DMS53 treated with DMSO at 0.1 percent for 48 hours (cell line): ENCODE results near the gene ZNF578.
"Not testable (repeated sequence)": the region's sequence is repeated elsewhere in the genome, so short reads cannot be mapped to it uniquely, and the experiment has no call there.

Experiments
- DNase-seq: peaks from one replicate; lab custom pipeline; 2025; ENCODE audit not compliant: unreplicated experiment; lab: John Stamatoyannopoulos, UW

ZNF578 gene

GRCh38 chr19:52507266-52507665, 53.9 kb downstream of the ZNF578 start:
- no peak for DNase-seq

- no peak for DNase-seq
These were observed 62.8 kb downstream of the ZNF578 start for GRCh38 chr19:52516191-52516590.

GRCh38 chr19:52518646-52519045, 65.3 kb downstream of the ZNF578 start:
- no peak for DNase-seq

GRCh38 chr19:52519175-52519574, 65.8 kb downstream of the ZNF578 start:
- DNase-seq, result not testable (repeated sequence)

GRCh38 chr19:52520013-52520412, 66.7 kb downstream of the ZNF578 start:
- no peak for DNase-seq

GRCh38 chr19:52522551-52522950, 69.2 kb downstream of the ZNF578 start:
- DNase-seq, result no peak

GRCh38 chr19:52524086-52524485, 70.7 kb downstream of the ZNF578 start:
- no peak for DNase-seq

- peak; percentile 89 for DNase-seq
These were observed 74.0 kb downstream of the ZNF578 start, which contains the start of gene ZNF808 for GRCh38 chr19:52527134-52527955. Gene ZNF808, plus strand, starts transcription at chr19:52527668. Its CDS starts 15,617 bp downstream, at chr19:52543285.

- DNase-seq, result no peak
These were observed 74.6 kb downstream of the ZNF578 start for GRCh38 chr19:52527956-52528351.

GRCh38 chr19:52532480-52532879, 79.1 kb downstream of the ZNF578 start:
- no peak for DNase-seq

GRCh38 chr19:52533901-52534300, 80.5 kb downstream of the ZNF578 start:
- DNase-seq, result no peak

- DNase-seq, result not testable (repeated sequence)
These were observed 82.0 kb downstream of the ZNF578 start for GRCh38 chr19:52535385-52535770.

- no peak for DNase-seq
These were observed 82.6 kb downstream of the ZNF578 start for GRCh38 chr19:52535771-52536447.

- DNase-seq, result no peak
These were observed 83.1 kb downstream of the ZNF578 start for GRCh38 chr19:52536448-52536800.

GRCh38 chr19:52538815-52539214, 85.5 kb downstream of the ZNF578 start:
- DNase-seq, result not testable (repeated sequence)

- DNase-seq, result not testable (repeated sequence)
These were observed 87.8 kb downstream of the ZNF578 start for GRCh38 chr19:52541176-52541575.

- DNase-seq, result no peak
These were observed 88.3 kb downstream of the ZNF578 start for GRCh38 chr19:52541608-52542007.

- not testable (repeated sequence) for DNase-seq
These were observed 89.2 kb downstream of the ZNF578 start for GRCh38 chr19:52542541-52542940.

- no peak for DNase-seq
These were observed 89.8 kb downstream of the ZNF578 start for GRCh38 chr19:52542984-52543664.

- DNase-seq, result no peak
These were observed 101.0 kb downstream of the ZNF578 start for GRCh38 chr19:52554216-52554971.
